K562 (cell line): ENCODE data around the gene DIPK1B. TPM values are rescaled to one million over a fixed set of nuclear protein-coding genes. Genes with fewer than 3 reads are reported as not detected.

ENCODE experiments used
- BRCA1 ChIP-seq, 2 experiments: fragments of 450-650 bp in 1 of 2; sonication (generic) in 1 of 2; formaldehyde crosslinking in 1 of 2; IDR thresholded peaks; 2 replicates each; pipeline versions ENCODE4 v1.5.0 to v1.6.1; 2017 to 2020; ENCODE audit warnings: mild to moderate bottlenecking in 1 of 2, missing genetic modification reagents in 1 of 2
- CBX1 ChIP-seq: sonication (generic); IDR thresholded peaks from 2 replicates; pipeline ENCODE4 v1.6.1; 2016; ENCODE audit warnings: antibody characterized with exemption, low read depth, mild to moderate bottlenecking
- ERF ChIP-seq: fragments of 450-650 bp; formaldehyde crosslinking; IDR thresholded peaks from 2 replicates; pipeline ENCODE4 v1.4.0; 2020; ENCODE audit warnings: mild to moderate bottlenecking, mixed read lengths
- IFI16 ChIP-seq: fragments of 250-450 bp; sonication (Bioruptor Pico); IDR thresholded peaks from 2 replicates; pipeline ENCODE4 v2.1.2; 2022; ENCODE audit warnings: mild to moderate bottlenecking, inconsistent platforms
- ILK ChIP-seq: fragments of 450-650 bp; IDR thresholded peaks from 2 replicates; pipeline ENCODE4 v1.6.1; 2016; ENCODE audit warnings: missing genetic modification characterization, low read depth, mild to moderate bottlenecking, missing compliant biosample characterization, moderate library complexity, borderline replicate concordance
- XRCC5 ChIP-seq: fragments of 200-400 bp; formaldehyde crosslinking; IDR thresholded peaks from 2 replicates; pipeline ENCODE4 v1.6.1; 2017; ENCODE audit warnings: low read depth, mild to moderate bottlenecking, low read length
- ZNF263 ChIP-seq: sonication (generic); formaldehyde crosslinking; IDR thresholded peaks from 2 replicates; pipeline ENCODE4 v1.8.0; 2022; ENCODE audit warnings: mild to moderate bottlenecking, missing genetic modification reagents, borderline replicate concordance
- polyA plus RNA-seq, 8 experiments: library from polyadenylated mRNA; depleted of rRNA in 4 of 8; stranded (reverse) in 5 of 8; unstranded in 3 of 8; fragments of >200 nt; fragmentation: Nextera tagmentation in 2 of 8; fragmentation: Illumina TruSeq in 1 of 8; extraction: Ambion mirVana in 2 of 8; extraction: Trizol in 1 of 8; gene quantifications; 2 replicates each; pipeline versions ENCODE4 v1.2.1 to v1.2.3, GENCODE V29; 2011 to 2014; ENCODE audit warnings: inconsistent platforms in 1 of 8, missing spikeins in 1 of 8
- total RNA-seq, 7 experiments: library from RNA; depleted of rRNA in 6 of 7; stranded (reverse); fragments of >200 nt in 6 of 7; fragmentation: Illumina TruSeq in 2 of 7; extraction: Trizol in 2 of 7; gene quantifications; 2 replicates each; pipeline versions ENCODE4 v1.2.1 to v1.2.3, GENCODE V29; 2011 to 2021; ENCODE audit warnings: low replicate concordance in 1 of 7
- TF ChIP-seq, protein P1 (sequence below): fragments of 450-650 bp; IDR thresholded peaks from 2 replicates; pipeline ENCODE4 v1.6.1; 2018; ENCODE audit warnings: mild to moderate bottlenecking, low read depth; ENCODE audit not compliant: partially characterized antibody
- TF ChIP-seq, protein P2 (sequence below): fragments of 250-450 bp; sonication (Bioruptor Pico); IDR thresholded peaks from 2 replicates; pipeline ENCODE4 v1.4.0; 2020; ENCODE audit warnings: mild to moderate bottlenecking, moderate library complexity
- TF ChIP-seq, protein P3 (sequence below), 2 experiments: IDR thresholded peaks in 1 of 2; conservative IDR thresholded peaks in 1 of 2; 2 replicates each; pipeline ENCODE4 v1.6.1; 2016; ENCODE audit warnings: low read depth in 2 of 2, mild to moderate bottlenecking in 1 of 2, missing compliant biosample characterization in 1 of 2, missing genetic modification characterization in 1 of 2, moderate library complexity in 1 of 2
- TF ChIP-seq, protein P4 (sequence below): fragments of 450-650 bp; formaldehyde crosslinking; IDR thresholded peaks from 2 replicates; pipeline ENCODE4 v1.4.0; 2020; ENCODE audit warnings: mild to moderate bottlenecking, moderate library complexity
- TF ChIP-seq, protein P5 (sequence below): sonication (generic); formaldehyde crosslinking; IDR thresholded peaks from 2 replicates; pipeline ENCODE4 v1.8.1; 2023; ENCODE audit warnings: mild to moderate bottlenecking, missing genetic modification reagents

Gene DIPK1B
- total and polyA plus RNA-seq, 9 of the 15 experiments (the other 6 are each of a cell fraction or from before 2014, with no cell fraction given) = 0.08 to 22.3 (median 5.9) TPM

DNA sequence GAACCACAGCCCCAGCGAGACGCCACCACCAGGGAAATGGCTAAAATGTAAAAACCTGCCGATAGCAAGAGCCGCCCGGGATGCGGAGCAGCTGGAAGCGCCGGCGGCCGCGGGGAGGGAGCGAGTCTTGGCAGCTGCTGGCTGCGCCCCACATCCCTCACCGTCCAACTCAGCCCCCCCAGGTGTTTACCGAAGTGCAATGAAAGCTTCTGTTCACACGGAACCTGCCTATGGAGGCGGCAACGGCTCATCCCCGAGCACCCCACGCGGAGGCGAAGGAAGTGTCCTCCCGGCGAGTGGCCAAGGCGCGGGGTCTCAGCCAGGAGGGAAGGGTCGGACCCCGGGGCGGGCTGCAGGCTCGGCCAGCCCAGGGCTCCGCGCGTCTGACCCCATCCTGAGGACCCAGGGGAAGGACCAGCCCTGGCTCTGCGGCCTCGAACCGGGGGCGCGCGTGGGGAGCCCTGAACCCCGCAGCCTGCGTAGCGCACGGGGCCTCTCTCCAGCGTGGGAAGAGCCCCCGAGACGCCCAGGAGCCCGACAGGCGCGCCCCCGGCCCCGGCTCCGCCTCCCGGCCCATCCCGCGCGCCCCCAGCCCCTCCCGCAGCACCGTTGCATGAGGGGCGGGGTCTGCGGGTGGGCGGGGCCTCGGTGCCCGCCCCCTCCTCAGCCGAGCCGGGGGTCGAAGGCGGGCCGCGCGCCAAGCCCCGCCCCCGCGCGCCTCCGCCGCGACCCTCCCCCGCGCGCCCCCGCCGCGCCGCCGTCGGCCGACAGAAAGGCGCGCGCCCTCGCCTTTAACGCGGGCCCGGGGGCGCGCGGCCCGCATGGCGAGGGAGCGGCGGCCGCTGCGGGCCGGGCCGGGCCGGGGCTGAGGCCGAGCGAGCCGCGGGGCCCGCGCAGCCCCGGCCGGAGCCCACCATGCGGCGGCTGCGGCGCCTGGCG is at the start of gene DIPK1B (continued):
- TF ChIP-seq, protein P1, sequence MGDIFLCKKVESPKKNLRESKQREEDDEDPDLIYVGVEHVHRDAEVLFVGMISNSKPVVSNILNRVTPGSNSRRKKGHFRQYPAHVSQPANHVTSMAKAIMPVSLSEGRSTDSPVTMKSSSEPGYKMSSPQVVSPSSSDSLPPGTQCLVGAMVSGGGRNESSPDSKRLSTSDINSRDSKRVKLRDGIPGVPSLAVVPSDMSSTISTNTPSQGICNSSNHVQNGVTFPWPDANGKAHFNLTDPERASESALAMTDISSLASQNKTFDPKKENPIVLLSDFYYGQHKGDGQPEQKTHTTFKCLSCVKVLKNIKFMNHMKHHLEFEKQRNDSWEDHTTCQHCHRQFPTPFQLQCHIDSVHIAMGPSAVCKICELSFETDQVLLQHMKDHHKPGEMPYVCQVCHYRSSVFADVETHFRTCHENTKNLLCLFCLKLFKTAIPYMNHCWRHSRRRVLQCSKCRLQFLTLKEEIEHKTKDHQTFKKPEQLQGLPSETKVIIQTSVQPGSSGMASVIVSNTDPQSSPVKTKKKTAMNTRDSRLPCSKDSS = no peak
- no peak for TF ChIP-seq CBX1
- TF ChIP-seq, protein P2, sequence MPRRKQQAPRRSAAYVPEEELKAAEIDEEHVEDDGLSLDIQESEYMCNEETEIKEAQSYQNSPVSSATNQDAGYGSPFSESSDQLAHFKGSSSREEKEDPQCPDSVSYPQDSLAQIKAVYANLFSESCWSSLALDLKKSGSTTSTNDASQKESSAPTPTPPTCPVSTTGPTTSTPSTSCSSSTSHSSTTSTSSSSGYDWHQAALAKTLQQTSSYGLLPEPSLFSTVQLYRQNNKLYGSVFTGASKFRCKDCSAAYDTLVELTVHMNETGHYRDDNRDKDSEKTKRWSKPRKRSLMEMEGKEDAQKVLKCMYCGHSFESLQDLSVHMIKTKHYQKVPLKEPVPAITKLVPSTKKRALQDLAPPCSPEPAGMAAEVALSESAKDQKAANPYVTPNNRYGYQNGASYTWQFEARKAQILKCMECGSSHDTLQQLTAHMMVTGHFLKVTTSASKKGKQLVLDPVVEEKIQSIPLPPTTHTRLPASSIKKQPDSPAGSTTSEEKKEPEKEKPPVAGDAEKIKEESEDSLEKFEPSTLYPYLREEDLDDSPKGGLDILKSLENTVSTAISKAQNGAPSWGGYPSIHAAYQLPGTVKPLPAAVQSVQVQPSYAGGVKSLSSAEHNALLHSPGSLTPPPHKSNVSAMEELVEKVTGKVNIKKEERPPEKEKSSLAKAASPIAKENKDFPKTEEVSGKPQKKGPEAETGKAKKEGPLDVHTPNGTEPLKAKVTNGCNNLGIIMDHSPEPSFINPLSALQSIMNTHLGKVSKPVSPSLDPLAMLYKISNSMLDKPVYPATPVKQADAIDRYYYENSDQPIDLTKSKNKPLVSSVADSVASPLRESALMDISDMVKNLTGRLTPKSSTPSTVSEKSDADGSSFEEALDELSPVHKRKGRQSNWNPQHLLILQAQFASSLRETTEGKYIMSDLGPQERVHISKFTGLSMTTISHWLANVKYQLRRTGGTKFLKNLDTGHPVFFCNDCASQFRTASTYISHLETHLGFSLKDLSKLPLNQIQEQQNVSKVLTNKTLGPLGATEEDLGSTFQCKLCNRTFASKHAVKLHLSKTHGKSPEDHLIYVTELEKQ (CRISPR knock-in tag) = no peak
- TF ChIP-seq ILK = no peak
- no peak for TF ChIP-seq ERF (CRISPR knock-in tag)
- TF ChIP-seq, protein P3, sequence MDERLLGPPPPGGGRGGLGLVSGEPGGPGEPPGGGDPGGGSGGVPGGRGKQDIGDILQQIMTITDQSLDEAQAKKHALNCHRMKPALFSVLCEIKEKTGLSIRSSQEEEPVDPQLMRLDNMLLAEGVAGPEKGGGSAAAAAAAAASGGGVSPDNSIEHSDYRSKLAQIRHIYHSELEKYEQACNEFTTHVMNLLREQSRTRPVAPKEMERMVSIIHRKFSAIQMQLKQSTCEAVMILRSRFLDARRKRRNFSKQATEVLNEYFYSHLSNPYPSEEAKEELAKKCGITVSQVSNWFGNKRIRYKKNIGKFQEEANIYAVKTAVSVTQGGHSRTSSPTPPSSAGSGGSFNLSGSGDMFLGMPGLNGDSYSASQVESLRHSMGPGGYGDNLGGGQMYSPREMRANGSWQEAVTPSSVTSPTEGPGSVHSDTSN (CRISPR knock-in tag; IDR thresholded peaks at IDR 0.05; ENCODE audit: low read depth) = no peak
- TF ChIP-seq, protein P3 (tag; conservative IDR thresholded peaks at IDR 0.05; ENCODE audit: low read depth) = no peak
- TF ChIP-seq BRCA1 (IDR thresholded peaks at IDR 0.05) = no peak
- no peak for TF ChIP-seq BRCA1 (CRISPR knock-in tag; IDR thresholded peaks at IDR 0.05)
- TF ChIP-seq ZNF263 (CRISPR knock-in tag) = peak; percentile 20; the same call in 1 of the 2 replicates
- TF ChIP-seq, protein P4, sequence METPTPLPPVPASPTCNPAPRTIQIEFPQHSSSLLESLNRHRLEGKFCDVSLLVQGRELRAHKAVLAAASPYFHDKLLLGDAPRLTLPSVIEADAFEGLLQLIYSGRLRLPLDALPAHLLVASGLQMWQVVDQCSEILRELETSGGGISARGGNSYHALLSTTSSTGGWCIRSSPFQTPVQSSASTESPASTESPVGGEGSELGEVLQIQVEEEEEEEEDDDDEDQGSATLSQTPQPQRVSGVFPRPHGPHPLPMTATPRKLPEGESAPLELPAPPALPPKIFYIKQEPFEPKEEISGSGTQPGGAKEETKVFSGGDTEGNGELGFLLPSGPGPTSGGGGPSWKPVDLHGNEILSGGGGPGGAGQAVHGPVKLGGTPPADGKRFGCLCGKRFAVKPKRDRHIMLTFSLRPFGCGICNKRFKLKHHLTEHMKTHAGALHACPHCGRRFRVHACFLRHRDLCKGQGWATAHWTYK = no peak
- TF ChIP-seq, protein P5, sequence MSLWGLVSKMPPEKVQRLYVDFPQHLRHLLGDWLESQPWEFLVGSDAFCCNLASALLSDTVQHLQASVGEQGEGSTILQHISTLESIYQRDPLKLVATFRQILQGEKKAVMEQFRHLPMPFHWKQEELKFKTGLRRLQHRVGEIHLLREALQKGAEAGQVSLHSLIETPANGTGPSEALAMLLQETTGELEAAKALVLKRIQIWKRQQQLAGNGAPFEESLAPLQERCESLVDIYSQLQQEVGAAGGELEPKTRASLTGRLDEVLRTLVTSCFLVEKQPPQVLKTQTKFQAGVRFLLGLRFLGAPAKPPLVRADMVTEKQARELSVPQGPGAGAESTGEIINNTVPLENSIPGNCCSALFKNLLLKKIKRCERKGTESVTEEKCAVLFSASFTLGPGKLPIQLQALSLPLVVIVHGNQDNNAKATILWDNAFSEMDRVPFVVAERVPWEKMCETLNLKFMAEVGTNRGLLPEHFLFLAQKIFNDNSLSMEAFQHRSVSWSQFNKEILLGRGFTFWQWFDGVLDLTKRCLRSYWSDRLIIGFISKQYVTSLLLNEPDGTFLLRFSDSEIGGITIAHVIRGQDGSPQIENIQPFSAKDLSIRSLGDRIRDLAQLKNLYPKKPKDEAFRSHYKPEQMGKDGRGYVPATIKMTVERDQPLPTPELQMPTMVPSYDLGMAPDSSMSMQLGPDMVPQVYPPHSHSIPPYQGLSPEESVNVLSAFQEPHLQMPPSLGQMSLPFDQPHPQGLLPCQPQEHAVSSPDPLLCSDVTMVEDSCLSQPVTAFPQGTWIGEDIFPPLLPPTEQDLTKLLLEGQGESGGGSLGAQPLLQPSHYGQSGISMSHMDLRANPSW (CRISPR knock-in tag) = no peak
- no peak for TF ChIP-seq IFI16
- no peak for TF ChIP-seq XRCC5
